Stimulated activated CD4-positive, alpha-beta T cell treated with anti-CD3 and anti-CD28 coated beads, Interleukin-15, amount 100 ng/mL, for 1 hour (primary cell): ENCODE measurements around the gene THSD4.
"Not testable (repeated sequence)": the region's sequence is repeated elsewhere in the genome, so short reads cannot be mapped to it uniquely, and the experiment has no call there.

Experiments used
- DNase-seq, 2 donors: peaks; one replicate each; pipeline ENCODE4 v3.0.0-alpha.2; 2020; ENCODE audit warnings: low read depth in 1 of 2, low spot score in 1 of 2

Gene THSD4

DNA sequence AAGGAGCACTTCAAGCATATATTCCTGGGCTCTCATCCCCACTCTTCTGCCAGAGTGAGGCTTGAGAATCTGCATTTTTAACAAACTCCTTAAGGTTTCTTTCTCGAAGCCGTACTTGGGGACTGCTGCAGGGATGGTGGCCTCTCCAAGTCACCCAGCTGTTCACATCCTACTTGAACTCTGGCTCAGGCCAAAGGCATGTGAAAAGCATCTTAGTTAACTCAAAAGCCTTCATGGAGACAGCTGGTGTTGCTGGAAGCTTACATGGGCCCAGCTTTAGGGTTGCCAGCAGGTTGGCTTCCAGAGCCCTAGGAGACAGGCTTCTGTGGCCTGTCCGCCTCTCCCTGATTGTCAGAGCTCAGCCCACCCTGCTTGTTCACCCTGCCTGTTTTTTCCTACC is 139.2 kb downstream of the THSD4 start:
- no peak for DNase-seq

GRCh38 chr15:71256934-71257664 is 141.8 kb downstream of the THSD4 start:
- no peak for DNase-seq

GRCh38 chr15:71259866-71260265 is 144.6 kb downstream of the THSD4 start:
- no peak for DNase-seq

- no peak for DNase-seq
Observed at GRCh38 chr15:71261418-71261817, 146.1 kb downstream of the THSD4 start.

- no peak for DNase-seq
Observed at GRCh38 chr15:71261909-71262308, 146.6 kb downstream of the THSD4 start.

DNA sequence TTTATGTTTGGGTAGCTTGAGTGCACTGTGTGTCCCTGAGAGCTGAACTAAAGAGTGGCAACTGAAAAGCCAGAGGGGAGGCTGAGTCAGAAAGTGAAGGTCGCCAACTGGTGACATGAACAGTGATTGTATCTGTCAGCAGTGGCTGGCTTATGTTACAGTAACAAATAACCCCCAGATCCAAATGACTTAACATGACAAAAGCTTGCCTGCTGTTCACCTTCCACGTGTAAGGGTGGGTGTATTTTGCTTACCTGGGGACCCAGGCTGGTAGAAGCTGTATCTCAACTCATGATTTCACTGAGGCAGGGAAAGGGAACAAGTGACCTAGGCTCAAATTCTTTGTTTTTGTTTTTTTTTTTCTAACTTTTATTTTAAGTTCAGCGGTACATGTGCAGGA is 147.3 kb downstream of the THSD4 start:
- no peak for DNase-seq

DNA sequence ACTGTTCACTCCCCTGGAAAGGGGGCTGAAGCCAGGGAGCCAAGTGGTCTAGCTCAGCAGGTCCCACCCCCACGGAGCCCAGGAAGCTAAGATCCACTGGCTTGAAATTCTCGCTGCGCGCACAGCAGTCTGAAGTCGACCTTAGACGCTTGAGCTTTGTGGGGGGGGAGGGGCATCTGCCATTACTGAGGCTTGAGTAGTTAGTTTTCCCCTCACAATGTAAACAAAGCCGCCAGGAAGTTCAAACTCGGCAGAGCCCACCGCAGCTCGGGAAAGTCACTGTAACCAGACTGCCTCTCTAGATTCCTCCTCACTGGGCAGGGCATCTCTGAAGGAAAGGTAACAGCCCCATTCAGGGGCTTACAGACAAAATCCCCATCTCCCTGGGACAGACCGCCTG is 150.3 kb downstream of the THSD4 start:
- not testable (repeated sequence) for DNase-seq

DNA sequence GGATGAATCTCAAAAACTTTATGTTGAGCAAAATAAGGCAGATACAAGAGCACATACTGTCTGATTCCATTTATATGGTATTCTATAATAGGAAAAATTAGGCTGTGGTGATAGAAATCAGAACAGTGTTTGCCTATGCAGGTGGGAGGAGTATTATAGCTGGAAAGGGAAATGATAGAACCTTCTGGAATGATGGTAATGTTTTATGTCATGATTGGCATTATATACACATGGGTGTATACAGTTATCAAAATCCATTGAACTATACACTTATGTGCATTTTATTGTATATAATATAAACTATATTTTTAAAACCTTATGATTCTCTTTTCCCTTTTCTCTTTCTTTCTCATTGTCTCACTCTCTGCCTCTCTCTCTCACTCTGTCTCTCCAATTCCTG is 156.1 kb downstream of the THSD4 start:
- DNase-seq: no peak

DNA sequence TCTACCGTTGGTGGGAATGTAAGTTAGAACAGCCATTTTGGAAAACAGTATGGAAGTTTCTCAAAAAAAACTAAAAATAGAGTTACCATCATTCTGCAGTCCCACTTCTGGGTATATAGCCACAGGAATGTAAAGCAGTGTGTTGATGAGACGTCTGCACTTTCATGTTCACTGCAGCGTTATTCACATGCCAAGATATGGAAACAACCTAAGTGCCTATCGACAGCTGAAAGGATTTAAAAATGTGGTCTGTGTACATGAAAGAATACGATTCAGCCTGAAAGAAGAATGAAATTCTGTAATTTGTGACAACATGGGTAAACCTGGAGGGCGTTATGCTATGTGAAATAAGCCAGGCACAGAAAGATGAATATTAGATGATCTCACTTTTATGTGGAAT is 157.7 kb downstream of the THSD4 start:
- no peak for DNase-seq

DNA sequence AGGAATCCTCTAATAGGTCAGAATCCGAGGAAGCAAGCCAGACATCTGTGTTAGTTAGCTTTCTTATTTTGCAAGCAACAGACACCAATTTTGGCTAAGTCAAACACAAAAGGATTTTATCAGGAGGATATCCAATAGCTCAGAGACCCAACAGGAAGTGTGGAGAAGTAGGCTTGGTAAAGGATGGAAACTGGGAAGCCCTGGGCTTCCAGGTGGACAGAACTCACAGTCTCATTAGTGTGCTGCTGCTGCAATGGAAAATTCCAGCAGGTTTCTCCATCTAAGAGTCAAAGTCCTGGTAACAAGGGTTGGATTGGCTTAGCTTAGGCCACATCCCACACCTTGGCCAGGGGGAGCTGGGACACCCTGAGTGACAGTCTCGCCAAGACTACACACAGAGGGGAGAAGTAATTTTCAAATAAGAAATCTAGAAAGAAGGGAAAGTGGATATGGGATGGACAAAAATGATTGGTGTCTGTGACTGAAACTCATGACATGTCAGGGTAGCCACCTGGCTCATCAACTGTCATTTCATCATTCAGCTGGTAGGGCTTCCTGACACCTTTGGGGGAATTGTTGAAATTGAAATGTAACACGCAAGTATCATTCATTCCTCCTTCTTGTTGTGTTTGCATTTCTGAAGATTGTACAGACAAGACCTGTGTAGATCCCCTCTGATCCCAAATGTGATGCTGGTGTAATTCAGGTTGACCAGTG is 158.6 kb downstream of the THSD4 start:
- no peak for DNase-seq

DNA sequence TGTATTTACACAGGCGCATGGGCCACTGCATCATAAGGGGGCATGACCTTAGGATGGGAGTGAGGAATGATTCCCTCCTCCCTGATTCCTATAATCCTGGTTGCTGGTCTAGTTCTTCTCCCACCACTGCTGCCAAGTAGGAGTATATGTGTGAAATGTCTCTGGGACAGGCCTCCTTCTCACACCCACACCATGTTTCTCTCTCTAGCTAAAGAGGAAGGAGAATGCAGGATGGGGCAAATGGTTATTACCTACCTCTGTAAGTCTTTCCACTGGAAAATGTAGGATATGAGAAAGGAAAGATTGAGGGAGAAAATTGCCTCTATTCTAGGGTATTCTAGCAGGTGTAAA is 159.2 kb downstream of the THSD4 start:
- DNase-seq: no peak

- no peak for DNase-seq
Observed at GRCh38 chr15:71275098-71275497, 159.8 kb downstream of the THSD4 start.

DNA sequence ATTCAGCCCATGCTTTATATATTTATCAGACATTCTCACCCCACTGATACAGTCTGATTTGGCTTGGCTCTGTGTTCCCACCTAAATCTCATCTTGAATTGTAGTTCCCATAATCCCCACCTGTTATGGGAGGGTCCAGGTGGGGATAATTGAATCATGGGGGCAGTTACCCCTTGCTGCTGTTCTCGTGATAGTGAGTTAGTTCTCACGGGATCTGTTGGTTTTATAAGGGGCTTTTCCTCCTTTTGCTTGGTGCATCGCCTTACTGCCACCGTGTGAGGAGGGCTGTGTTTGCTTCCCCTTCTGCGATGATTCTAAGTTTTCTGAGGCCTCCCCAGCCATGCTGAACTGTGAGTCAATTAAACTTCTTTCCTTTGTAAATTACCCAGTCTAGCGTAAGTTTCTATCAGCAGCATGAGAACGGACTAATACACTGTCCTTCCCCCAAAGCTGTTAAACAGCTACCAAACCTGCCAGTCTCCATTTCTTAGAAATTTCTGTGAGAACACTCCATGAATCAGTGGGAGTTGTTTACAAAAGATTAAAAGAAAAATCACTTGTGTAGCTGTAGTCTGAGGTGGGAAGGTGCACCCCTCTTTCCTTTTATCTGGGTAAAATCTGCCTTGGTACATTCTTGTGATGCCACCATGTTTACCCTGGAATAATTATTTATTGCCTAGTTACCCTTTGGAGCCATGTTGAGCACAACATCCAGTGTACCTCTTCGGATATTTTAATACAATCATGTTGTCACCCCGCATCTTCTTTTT is 160.5 kb downstream of the THSD4 start:
- DNase-seq: no peak

DNA sequence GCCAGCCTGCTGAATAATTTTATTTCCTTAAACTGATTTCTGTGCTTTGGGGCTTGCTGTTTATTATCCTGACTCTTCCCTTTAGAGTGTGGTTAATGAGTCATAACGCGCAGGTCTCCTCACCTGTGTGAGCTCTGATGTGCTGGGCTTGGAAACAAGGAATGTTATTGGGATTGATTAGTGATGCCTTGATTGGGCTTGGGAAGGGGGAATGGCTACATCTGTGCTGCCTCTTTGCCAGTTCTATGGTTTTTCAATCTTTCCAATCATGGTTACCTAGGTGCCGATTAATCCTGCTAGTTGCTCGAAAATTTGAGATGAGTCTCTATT is 161.0 kb downstream of the THSD4 start:
- DNase-seq: no peak

DNA sequence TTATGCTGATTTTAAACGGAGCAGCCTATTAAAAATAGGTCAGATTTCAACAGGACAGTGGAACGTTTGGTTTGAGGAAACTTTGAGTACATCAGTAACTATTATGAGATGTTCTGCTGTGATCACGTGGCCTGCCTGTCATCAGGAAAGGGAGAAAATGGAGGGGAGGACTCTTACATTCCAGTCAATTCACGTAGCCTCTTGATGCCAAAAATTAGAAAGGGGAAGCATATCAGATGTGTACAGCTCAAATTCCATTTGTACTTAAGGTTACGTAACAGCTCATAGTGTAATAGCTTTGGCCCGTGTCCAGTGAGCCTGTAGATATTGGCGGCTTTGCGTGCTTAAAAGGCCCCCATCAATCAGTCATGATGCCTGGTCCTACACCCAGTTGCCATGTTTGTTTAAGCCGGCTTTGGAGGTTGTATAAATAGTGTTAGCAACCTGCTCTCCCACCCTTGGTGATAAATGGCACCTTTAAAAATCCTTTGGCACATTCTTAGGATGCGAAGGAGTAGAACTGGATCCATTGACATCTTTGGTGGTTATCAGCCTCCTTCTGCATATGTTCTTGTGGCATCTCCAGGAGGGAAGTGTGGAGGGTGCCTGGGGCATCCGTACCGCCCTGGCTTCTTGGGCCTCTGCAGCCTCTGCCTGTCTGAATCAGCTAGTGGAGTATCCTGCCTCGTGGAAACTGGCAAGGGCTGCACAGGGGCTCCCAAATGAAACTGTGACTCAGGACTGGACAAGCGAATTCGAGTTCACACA is 163.9 kb downstream of the THSD4 start:
- DNase-seq: no peak

- DNase-seq: no peak
Observed at GRCh38 chr15:71279757-71280141, 164.5 kb downstream of the THSD4 start.

DNA sequence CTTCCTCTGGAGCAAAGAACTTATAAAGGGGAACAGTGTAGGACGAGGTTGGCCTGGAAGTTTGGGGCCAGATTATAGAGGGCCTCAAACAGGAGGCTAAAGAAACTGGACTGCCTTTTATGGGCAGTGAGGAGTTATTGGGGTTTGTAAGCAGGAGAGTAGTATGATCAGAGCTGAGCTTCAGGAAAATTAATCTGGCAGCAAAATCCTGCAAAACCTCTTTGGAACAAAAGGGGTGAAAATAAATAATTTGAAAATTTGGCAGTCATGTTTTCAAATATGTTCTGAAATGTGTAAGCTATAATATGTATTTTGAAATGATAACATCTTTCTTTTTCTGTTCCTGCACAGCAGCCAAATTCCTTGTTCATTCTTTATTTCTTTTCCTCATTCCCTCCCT is 164.9 kb downstream of the THSD4 start:
- no peak for DNase-seq

GRCh38 chr15:71281256-71281655 is 166.0 kb downstream of the THSD4 start:
- no peak for DNase-seq

GRCh38 chr15:71282076-71282475 is 166.8 kb downstream of the THSD4 start:
- no peak for DNase-seq

DNA sequence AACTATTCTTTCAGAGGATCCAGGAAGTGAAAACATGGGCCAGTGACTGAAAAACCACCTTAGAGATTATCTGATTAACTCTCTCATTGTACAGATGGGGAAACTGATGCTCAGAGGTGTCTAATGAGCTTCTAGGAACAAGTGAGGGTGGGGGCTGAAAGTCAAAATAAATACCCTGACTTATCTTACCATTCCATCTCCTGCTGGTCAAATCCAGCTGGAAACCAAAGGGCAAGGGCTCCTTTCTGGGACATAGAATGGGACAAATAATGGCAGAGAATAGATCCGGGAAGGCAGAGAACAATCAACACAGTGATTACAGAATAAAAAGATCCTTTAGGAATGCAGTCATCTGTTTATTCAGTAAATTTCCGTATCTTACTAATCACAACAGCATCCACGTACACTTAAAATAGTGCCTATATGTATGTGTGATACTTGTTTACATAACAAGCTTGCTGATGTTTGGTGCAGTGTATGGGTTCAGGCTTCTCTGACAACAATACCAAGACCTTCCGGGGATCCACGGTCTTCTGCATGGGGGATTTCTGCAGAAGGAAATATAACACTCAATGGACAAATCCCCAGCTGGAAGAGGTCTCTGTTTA is 173.2 kb downstream of the THSD4 start:
- no peak for DNase-seq

GRCh38 chr15:71290002-71290401 is 174.7 kb downstream of the THSD4 start:
- DNase-seq: no peak
